H9 (cell line): Measurements from ENCODE around the gene TMSB4X. TPM values are rescaled to one million over a fixed set of nuclear protein-coding genes. Genes with fewer than 3 reads are reported as not detected.

Source experiments
- DNase-seq: peaks from one replicate; pipeline ENCODE4 v3.0.0-alpha.2; 2017
- H2AFZ ChIP-seq: one replicate; pipeline ENCODE4 v1.6.1; 2013; ENCODE audit warnings: mild to moderate bottlenecking, low read length, control low read depth, moderate library complexity
- H2AK5ac ChIP-seq: 2 replicates; pipeline ENCODE4 v1.6.1; 2013; ENCODE audit warnings: low read length, control low read depth, mixed read lengths; ENCODE audit not compliant: insufficient read length
- H2BK120ac ChIP-seq: one replicate; pipeline ENCODE4 v1.6.1; 2013; ENCODE audit warnings: low read depth, mild to moderate bottlenecking, low read length, control low read depth, inconsistent platforms; ENCODE audit not compliant: poor library complexity, severe bottlenecking
- H2BK12ac ChIP-seq: 2 replicates; pipeline ENCODE4 v1.6.1; 2013; ENCODE audit warnings: low read length, control low read depth, mixed read lengths, low read depth; ENCODE audit not compliant: insufficient read length
- H2BK15ac ChIP-seq: 2 replicates; pipeline ENCODE4 v1.6.1; 2013; ENCODE audit warnings: low read depth, low read length, control low read depth
- H2BK20ac ChIP-seq: one replicate; pipeline ENCODE4 v1.6.1; 2013; ENCODE audit warnings: low read depth, mild to moderate bottlenecking, low read length, control low read depth, inconsistent platforms; ENCODE audit not compliant: poor library complexity, severe bottlenecking
- H2BK5ac ChIP-seq: 2 replicates; pipeline ENCODE4 v1.6.1; 2013; ENCODE audit warnings: low read length, control low read depth, mixed read lengths; ENCODE audit not compliant: insufficient read length
- H3K14ac ChIP-seq: 2 replicates; pipeline ENCODE4 v1.6.1; 2013; ENCODE audit warnings: low read length, control low read depth; ENCODE audit not compliant: insufficient read depth
- H3K18ac ChIP-seq: 2 replicates; pipeline ENCODE4 v1.6.1; 2013; ENCODE audit warnings: low read depth, mild to moderate bottlenecking, mixed read lengths, low read length, control low read depth; ENCODE audit not compliant: insufficient read length
- H3K23ac ChIP-seq: 2 replicates; pipeline ENCODE4 v1.6.1; 2013; ENCODE audit warnings: low read length, control low read depth, mixed read lengths, low read depth; ENCODE audit not compliant: insufficient read length
- H3K23me2 ChIP-seq: 2 replicates; pipeline ENCODE4 v1.6.1; 2013; ENCODE audit warnings: low read depth, mild to moderate bottlenecking, mixed read lengths, low read length, control low read depth; ENCODE audit not compliant: insufficient read length, poor library complexity, severe bottlenecking
- H3K27ac ChIP-seq: 2 replicates; pipeline ENCODE4 v1.5.1; 2013; ENCODE audit warnings: low read length, control low read depth, mixed read lengths, low read depth; ENCODE audit not compliant: insufficient read length
- H3K27me3 ChIP-seq: 2 replicates; pipeline ENCODE4 v1.6.1; 2013; ENCODE audit warnings: low read length, control low read depth, inconsistent platforms; ENCODE audit not compliant: insufficient read depth
- H3K4ac ChIP-seq: 2 replicates; pipeline ENCODE4 v1.6.1; 2013; ENCODE audit warnings: low read depth, mild to moderate bottlenecking, control low read depth, inconsistent platforms, low read length, moderate library complexity
- H3K4me1 ChIP-seq: 2 replicates; pipeline ENCODE4 v1.6.1; 2013; ENCODE audit warnings: low read length, control low read depth, inconsistent platforms; ENCODE audit not compliant: insufficient read depth
- H3K4me2 ChIP-seq: 2 replicates; pipeline ENCODE4 v1.6.1; 2013; ENCODE audit warnings: low read length, control low read depth, mixed read lengths; ENCODE audit not compliant: insufficient read length, insufficient read depth
- H3K56ac ChIP-seq: 2 replicates; pipeline ENCODE4 v1.6.1; 2013; ENCODE audit warnings: low read depth, mild to moderate bottlenecking, mixed read lengths, low read length, control low read depth; ENCODE audit not compliant: insufficient read length
- H3K79me1 ChIP-seq: 2 replicates; pipeline ENCODE4 v1.6.1; 2013; ENCODE audit warnings: low read depth, mild to moderate bottlenecking, moderate library complexity, low read length, control low read depth, inconsistent platforms; ENCODE audit not compliant: insufficient read depth, poor library complexity, severe bottlenecking
- H3K79me2 ChIP-seq: 2 replicates; pipeline ENCODE4 v1.6.1; 2013; ENCODE audit warnings: low read length, control low read depth, inconsistent platforms; ENCODE audit not compliant: insufficient read depth
- H3K9ac ChIP-seq: 2 replicates; pipeline ENCODE4 v1.6.1; 2013; ENCODE audit warnings: low read length, control low read depth, mixed read lengths; ENCODE audit not compliant: insufficient read length; ENCODE audit errors: extremely low read depth
- H3K9me3 ChIP-seq: one replicate; pipeline ENCODE4 v1.6.1; 2013; ENCODE audit warnings: low read depth, low read length, inconsistent platforms; ENCODE audit not compliant: control insufficient read depth
- H3T11ph ChIP-seq: one replicate; pipeline ENCODE4 v1.6.1; 2013; ENCODE audit warnings: mild to moderate bottlenecking, low read length, control low read depth, inconsistent platforms
- H4K20me1 ChIP-seq: one replicate; pipeline ENCODE4 v1.6.1; 2013; ENCODE audit not compliant: control insufficient read depth, insufficient read length, insufficient read depth
- H4K5ac ChIP-seq: 2 replicates; pipeline ENCODE4 v1.6.1; 2013; ENCODE audit warnings: low read depth, mild to moderate bottlenecking, mixed read lengths, low read length, control low read depth; ENCODE audit not compliant: insufficient read length
- H4K8ac ChIP-seq: replicated peaks from 2 replicates; pipeline ENCODE4 v1.6.1; 2013; ENCODE audit warnings: low read length, control low read depth, mixed read lengths, low read depth; ENCODE audit not compliant: insufficient read length
- H4K91ac ChIP-seq: 2 replicates; pipeline ENCODE4 v1.6.1; 2013; ENCODE audit warnings: low read depth, mild to moderate bottlenecking, moderate library complexity, mixed read lengths, low read length, control low read depth; ENCODE audit not compliant: insufficient read length
- H3K27ac Mint-ChIP-seq, 3 experiments: 2 replicates in 2 of 3; 3 replicates in 1 of 3; pipeline ENCODE4 v1.8.0; 2020 to 2021; ENCODE audit warnings: mixed read lengths in 3 of 3, mild to moderate bottlenecking in 1 of 3, moderate library complexity in 1 of 3
- H3K27me3 Mint-ChIP-seq: 2 replicates; pipeline ENCODE4 v1.8.0; 2021; ENCODE audit warnings: low read depth, mild to moderate bottlenecking, moderate library complexity, mixed read lengths
- H3K36me3 Mint-ChIP-seq, 3 experiments: 2 replicates in 2 of 3; 3 replicates in 1 of 3; pipeline ENCODE4 v1.8.0; 2020 to 2021; ENCODE audit warnings: low read depth in 3 of 3, mixed read lengths in 3 of 3; ENCODE audit not compliant: insufficient read depth in 1 of 3
- H3K4me1 Mint-ChIP-seq, 2 experiments: 2 replicates each; pipeline ENCODE4 v1.8.0; 2020; ENCODE audit warnings: mixed read lengths in 2 of 2
- H3K4me3 Mint-ChIP-seq, 2 experiments: 2 replicates in 1 of 2; 3 replicates in 1 of 2; pipeline ENCODE4 v1.8.0; 2020 to 2021; ENCODE audit warnings: mild to moderate bottlenecking in 2 of 2, mixed read lengths in 2 of 2, moderate library complexity in 1 of 2
- H3K9me3 Mint-ChIP-seq, 2 experiments: 2 replicates in 1 of 2; 3 replicates in 1 of 2; pipeline ENCODE4 v1.8.0; 2020; ENCODE audit warnings: mild to moderate bottlenecking in 2 of 2, mixed read lengths in 2 of 2, moderate library complexity in 1 of 2
- CTCF ChIP-seq: fragments of 200-600 bp; sonication (generic); conservative IDR thresholded peaks from 3 replicates; pipeline ENCODE4 v1.8.0; 2021; ENCODE audit warnings: antibody characterized with exemption, mild to moderate bottlenecking
- WGBS: extraction: QIAGEN DNeasy Blood & Tissue Kit; methylation state at CpG from one replicate; pipeline ENCODE4 v1.1.7; 2013; ENCODE audit warnings: missing lambda C conversion rate, low lambda C conversion rate, mixed read lengths; ENCODE audit not compliant: insufficient read length; ENCODE audit errors: extremely low coverage; 5-methylcytosine and 5-hydroxymethylcytosine counted together
- total RNA-seq: library from RNA; stranded (reverse); gene quantifications from 2 replicates; pipeline ENCODE4 v1.2.1, GENCODE V29; 2021

TMSB4X gene
- total RNA-seq, 1 experiment from 2014 or later: 2,733 TPM

GRCh38 chrX:12930150-12930549 lies 44.8 kb upstream of the TMSB4X start:
- H3K9ac ChIP-seq: no peak overlapping the region
- H2BK12ac ChIP-seq: no peak overlapping the region
- H3K27me3 ChIP-seq: no peaks in the 10 kb centered on the region
- H3K27me3 Mint-ChIP-seq: no peaks in the 10 kb centered on the region; the same call in 1 of the 2 replicates
- H3K79me1 ChIP-seq: no peaks in the 10 kb centered on the region
- no peak overlapping the region for H2BK20ac ChIP-seq
- no peak overlapping the region for H3K4me3 Mint-ChIP-seq
- no peaks in the 10 kb centered on the region for H3K79me2 ChIP-seq
- H3K23ac ChIP-seq: no peak overlapping the region
- WGBS: no CpG with 5 or more reads among the region's 2 CpGs
- H3K27ac Mint-ChIP-seq: no peak overlapping the region
- no peak overlapping the region for H3K4me2 ChIP-seq
- no peak overlapping the region for H3K56ac ChIP-seq
- H2BK120ac ChIP-seq: no peak overlapping the region
- H3K4me1 Mint-ChIP-seq: no peaks in the 10 kb centered on the region
- H3K4ac ChIP-seq: no peak overlapping the region
- no peak overlapping the region for H2BK15ac ChIP-seq
- H4K5ac ChIP-seq: no peak overlapping the region
- no peak overlapping the region for H2AFZ ChIP-seq
- no peaks in the 10 kb centered on the region for H3K4me1 ChIP-seq
- H2AK5ac ChIP-seq: no peak overlapping the region
- H3K36me3 Mint-ChIP-seq: peaks cover 2 to 13% (median 9%) of the 10 kb centered on the region in 3 experiments; a peak in 5 of 7 replicates
- no peaks in the 10 kb centered on the region for H3K23me2 ChIP-seq
- H3T11ph ChIP-seq: no peak overlapping the region
- H4K20me1 ChIP-seq: no peaks in the 10 kb centered on the region
- no peak overlapping the region for H3K14ac ChIP-seq
- no peak overlapping the region for H3K18ac ChIP-seq
- DNase-seq: no peak
- no peak overlapping the region for H2BK5ac ChIP-seq
- no peak overlapping the region for H4K91ac ChIP-seq
- peaks cover 66 to 69% of the 10 kb centered on the region in 2 experiments for H3K9me3 Mint-ChIP-seq
- no peak for TF ChIP-seq CTCF
- no peak overlapping the region for H3K27ac ChIP-seq
- H3K9me3 ChIP-seq: peaks cover 13% of the 10 kb centered on the region
- no peak overlapping the region for H4K8ac ChIP-seq
